ENCODE results near the gene LHFPL3.

The LHFPL3 gene

GRCh38 chr7:104487642-104488041 lies 159.2 kb downstream of the LHFPL3 start:
- TF ChIP-seq, protein P1, sequence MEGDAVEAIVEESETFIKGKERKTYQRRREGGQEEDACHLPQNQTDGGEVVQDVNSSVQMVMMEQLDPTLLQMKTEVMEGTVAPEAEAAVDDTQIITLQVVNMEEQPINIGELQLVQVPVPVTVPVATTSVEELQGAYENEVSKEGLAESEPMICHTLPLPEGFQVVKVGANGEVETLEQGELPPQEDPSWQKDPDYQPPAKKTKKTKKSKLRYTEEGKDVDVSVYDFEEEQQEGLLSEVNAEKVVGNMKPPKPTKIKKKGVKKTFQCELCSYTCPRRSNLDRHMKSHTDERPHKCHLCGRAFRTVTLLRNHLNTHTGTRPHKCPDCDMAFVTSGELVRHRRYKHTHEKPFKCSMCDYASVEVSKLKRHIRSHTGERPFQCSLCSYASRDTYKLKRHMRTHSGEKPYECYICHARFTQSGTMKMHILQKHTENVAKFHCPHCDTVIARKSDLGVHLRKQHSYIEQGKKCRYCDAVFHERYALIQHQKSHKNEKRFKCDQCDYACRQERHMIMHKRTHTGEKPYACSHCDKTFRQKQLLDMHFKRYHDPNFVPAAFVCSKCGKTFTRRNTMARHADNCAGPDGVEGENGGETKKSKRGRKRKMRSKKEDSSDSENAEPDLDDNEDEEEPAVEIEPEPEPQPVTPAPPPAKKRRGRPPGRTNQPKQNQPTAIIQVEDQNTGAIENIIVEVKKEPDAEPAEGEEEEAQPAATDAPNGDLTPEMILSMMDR (IDR thresholded peaks at IDR 0.05; ENCODE audit: low read depth, low read length, missing control alignments): no peak
- DNase-seq (ENCODE audit: low read depth): no peak
- no peak overlapping the region for H3K4me3 ChIP-seq (ENCODE audit: low read depth, low read length)

GRCh38 chr7:104497379-104497967 lies 169.1 kb downstream of the LHFPL3 start:
- DNase-seq (ENCODE audit: low read depth): no peak
- TF ChIP-seq, protein P1 (IDR thresholded peaks at IDR 0.05; ENCODE audit: low read depth, low read length, missing control alignments): no peak
- no peak overlapping the region for H3K4me3 ChIP-seq (ENCODE audit: low read depth, low read length)

- no peak overlapping the region for H3K4me3 ChIP-seq (ENCODE audit: low read depth, low read length)
- TF ChIP-seq, protein P1 (IDR thresholded peaks at IDR 0.05; ENCODE audit: low read depth, low read length, missing control alignments): no peak
- DNase-seq (ENCODE audit: low read depth): no peak
Measured at GRCh38 chr7:104499975-104500374, 171.6 kb downstream of the LHFPL3 start.

GRCh38 chr7:104509874-104510273 lies 181.5 kb downstream of the LHFPL3 start:
- DNase-seq (ENCODE audit: low read depth): no peak
- TF ChIP-seq, protein P1 (IDR thresholded peaks at IDR 0.05; ENCODE audit: low read depth, low read length, missing control alignments): no peak
- no peak overlapping the region for H3K4me3 ChIP-seq (ENCODE audit: low read depth, low read length)

GRCh38 chr7:104524853-104525252 lies 196.4 kb downstream of the LHFPL3 start:
- TF ChIP-seq, protein P1 (IDR thresholded peaks at IDR 0.05; ENCODE audit: low read depth, low read length, missing control alignments): no peak
- DNase-seq (ENCODE audit: low read depth): no peak
- no peak overlapping the region for H3K4me3 ChIP-seq (ENCODE audit: low read depth, low read length)

DNA sequence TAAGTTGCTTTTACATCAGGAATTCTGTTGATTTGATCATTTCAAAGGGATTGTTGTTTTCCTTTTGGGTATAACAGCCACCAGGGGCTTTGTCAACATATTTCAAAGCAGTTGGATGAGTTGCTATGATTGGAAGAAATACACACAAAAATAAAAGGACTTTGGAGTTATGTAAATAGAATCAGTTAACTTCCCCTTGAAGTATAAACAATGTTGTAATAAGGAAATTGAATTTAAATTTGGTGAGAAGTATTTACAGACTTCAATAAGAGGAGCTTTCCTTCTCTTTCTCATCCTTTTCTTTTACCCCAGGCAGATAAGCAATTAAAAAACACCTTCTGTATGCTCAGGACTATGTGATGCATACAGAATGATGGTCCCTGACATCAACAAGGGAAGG lies 199.7 kb downstream of the LHFPL3 start:
- no peak for DNase-seq (ENCODE audit: low read depth)
- TF ChIP-seq, protein P1 (IDR thresholded peaks at IDR 0.05; ENCODE audit: low read depth, low read length, missing control alignments): no peak
- H3K4me3 ChIP-seq (ENCODE audit: low read depth, low read length): no peak overlapping the region

DNA sequence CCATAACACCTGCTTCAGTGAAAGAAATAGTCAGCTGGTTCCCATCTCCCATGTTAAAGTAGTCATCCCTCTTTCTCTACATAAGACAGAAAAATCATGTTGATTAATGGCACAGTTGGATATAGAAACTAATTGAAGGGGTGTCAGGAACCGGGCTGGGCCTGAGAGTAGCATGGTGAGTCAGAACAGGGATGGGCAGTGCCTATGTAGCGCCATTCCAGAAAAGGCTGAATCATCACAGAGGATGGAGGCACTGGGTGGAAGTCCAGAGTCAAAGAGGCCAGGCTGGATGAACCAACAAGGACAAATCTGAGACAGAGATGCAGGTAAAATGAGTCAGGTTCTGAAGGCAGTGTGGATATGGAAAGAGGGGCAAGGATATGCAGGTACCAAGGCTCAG lies 201.2 kb downstream of the LHFPL3 start:
- DNase-seq (ENCODE audit: low read depth): no peak
- TF ChIP-seq, protein P1 (IDR thresholded peaks at IDR 0.05; ENCODE audit: low read depth, low read length, missing control alignments): no peak
- no peak overlapping the region for H3K4me3 ChIP-seq (ENCODE audit: low read depth, low read length)

Data from GM12864 (cell line).